22Rv1 (cell line): ENCODE data around the gene GJB3.

Source experiments
- ZFX ChIP-seq: fragments of 450-650 bp; IDR thresholded peaks from 2 replicates; pipeline ENCODE4 v1.6.1; 2017; ENCODE audit warnings: antibody characterized with exemption, borderline replicate concordance
- TF ChIP-seq, protein P1 (sequence below): fragments of 450-650 bp; IDR thresholded peaks from 2 replicates; pipeline ENCODE4 v1.5.1; 2017; ENCODE audit warnings: mild to moderate bottlenecking

DNA sequence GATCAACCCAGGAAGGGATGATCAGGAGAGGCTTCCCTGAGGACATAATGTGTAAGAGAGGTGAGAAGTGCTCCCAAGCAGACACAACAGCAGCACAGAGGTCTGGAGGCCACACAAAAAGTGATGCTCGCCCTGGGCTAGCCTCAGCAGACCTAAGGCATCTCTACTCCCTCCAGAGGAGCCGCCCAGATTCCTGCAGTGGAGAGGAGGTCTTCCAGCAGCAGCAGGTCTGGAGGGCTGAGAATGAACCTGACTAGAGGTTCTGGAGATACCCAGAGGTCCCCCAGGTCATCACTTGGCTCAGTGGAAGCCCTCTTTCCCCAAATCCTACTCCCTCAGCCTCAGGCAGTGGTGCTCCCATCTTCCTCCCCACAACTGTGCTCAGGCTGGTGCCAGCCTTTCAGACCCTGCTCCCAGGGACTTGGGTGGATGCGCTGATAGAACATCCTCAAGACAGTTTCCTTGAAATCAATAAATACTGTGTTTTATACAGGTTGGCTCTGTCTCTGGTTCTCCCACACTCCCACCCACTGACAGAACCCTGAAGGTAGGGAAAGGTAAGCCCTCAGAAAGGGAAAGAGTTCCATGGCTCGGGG lies 5.0 kb downstream of the GJB3 start:
- TF ChIP-seq, protein P1, sequence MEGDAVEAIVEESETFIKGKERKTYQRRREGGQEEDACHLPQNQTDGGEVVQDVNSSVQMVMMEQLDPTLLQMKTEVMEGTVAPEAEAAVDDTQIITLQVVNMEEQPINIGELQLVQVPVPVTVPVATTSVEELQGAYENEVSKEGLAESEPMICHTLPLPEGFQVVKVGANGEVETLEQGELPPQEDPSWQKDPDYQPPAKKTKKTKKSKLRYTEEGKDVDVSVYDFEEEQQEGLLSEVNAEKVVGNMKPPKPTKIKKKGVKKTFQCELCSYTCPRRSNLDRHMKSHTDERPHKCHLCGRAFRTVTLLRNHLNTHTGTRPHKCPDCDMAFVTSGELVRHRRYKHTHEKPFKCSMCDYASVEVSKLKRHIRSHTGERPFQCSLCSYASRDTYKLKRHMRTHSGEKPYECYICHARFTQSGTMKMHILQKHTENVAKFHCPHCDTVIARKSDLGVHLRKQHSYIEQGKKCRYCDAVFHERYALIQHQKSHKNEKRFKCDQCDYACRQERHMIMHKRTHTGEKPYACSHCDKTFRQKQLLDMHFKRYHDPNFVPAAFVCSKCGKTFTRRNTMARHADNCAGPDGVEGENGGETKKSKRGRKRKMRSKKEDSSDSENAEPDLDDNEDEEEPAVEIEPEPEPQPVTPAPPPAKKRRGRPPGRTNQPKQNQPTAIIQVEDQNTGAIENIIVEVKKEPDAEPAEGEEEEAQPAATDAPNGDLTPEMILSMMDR: no peak
- TF ChIP-seq ZFX: no peak
